HepG2 (cell line): Measurements from ENCODE around the gene SLBP. TPM values are rescaled to one million over a fixed set of nuclear protein-coding genes. Genes with fewer than 3 reads are reported as not detected.
A peak's percentile ranks its signal among the peaks of the same experiment; 100 is the strongest.

Experiments
- AHDC1 ChIP-seq: sonication (generic); formaldehyde crosslinking; IDR thresholded peaks from 2 replicates; pipeline ENCODE4 v1.5.1; 2020; ENCODE audit warnings: mild to moderate bottlenecking, missing genetic modification reagents, borderline replicate concordance
- ARID2 ChIP-seq: sonication (generic); formaldehyde crosslinking; IDR thresholded peaks from 2 replicates; pipeline ENCODE4 v1.8.1; 2022; ENCODE audit warnings: mild to moderate bottlenecking, missing genetic modification reagents, borderline replicate concordance
- BHLHE40 ChIP-seq: IDR thresholded peaks from 2 replicates; pipeline ENCODE4 v1.6.1; 2011; ENCODE audit warnings: low read length, improper control_type of control experiment
- CTCF ChIP-seq: sonication (generic); formaldehyde crosslinking; IDR thresholded peaks from 2 replicates; pipeline ENCODE4 v1.5.0; 2020; ENCODE audit warnings: mild to moderate bottlenecking, missing genetic modification reagents, moderate library complexity
- DMAP1 ChIP-seq: IDR thresholded peaks from 2 replicates; pipeline ENCODE4 v1.6.1; 2016
- EEA1 ChIP-seq: sonication (generic); formaldehyde crosslinking; IDR thresholded peaks from 2 replicates; pipeline ENCODE4 v1.5.1; 2020; ENCODE audit warnings: mild to moderate bottlenecking, missing genetic modification reagents, borderline replicate concordance
- GTF2F1 ChIP-seq: fragments of 150-350 bp; IDR thresholded peaks from 2 replicates; pipeline ENCODE4 v1.6.1; 2014; ENCODE audit warnings: low read length
- HBP1 ChIP-seq: IDR thresholded peaks from 2 replicates; pipeline ENCODE4 v1.6.1; 2016; ENCODE audit warnings: low read depth, control low read depth
- MAZ ChIP-seq, 2 experiments: sonication (generic) in 1 of 2; formaldehyde crosslinking in 1 of 2; IDR thresholded peaks; 2 replicates each; pipeline versions ENCODE4 v1.5.0 to v1.6.1; 2012 to 2020; ENCODE audit warnings: low read depth in 2 of 2, mild to moderate bottlenecking in 2 of 2, borderline replicate concordance in 1 of 2, improper control_type of control experiment in 1 of 2, low read length in 1 of 2, missing genetic modification reagents in 1 of 2, moderate library complexity in 1 of 2
- RBM22 ChIP-seq: fragments of 200-400 bp; formaldehyde crosslinking; optimal IDR thresholded peaks from 2 replicates; pipeline ENCODE3; 2017; ENCODE audit warnings: mild to moderate bottlenecking, low read length, moderate library complexity
- REXO4 ChIP-seq: sonication (generic); formaldehyde crosslinking; IDR thresholded peaks from 2 replicates; pipeline ENCODE4 v1.8.0; 2022; ENCODE audit warnings: missing genetic modification reagents, mild to moderate bottlenecking, borderline replicate concordance
- RFXAP ChIP-seq: sonication (generic); formaldehyde crosslinking; IDR thresholded peaks from 2 replicates; pipeline ENCODE4 v1.4.0; 2020; ENCODE audit warnings: missing genetic modification reagents, borderline replicate concordance
- STAG1 ChIP-seq: sonication (generic); formaldehyde crosslinking; IDR thresholded peaks from 2 replicates; pipeline ENCODE4 v1.4.0; 2020; ENCODE audit warnings: missing genetic modification reagents
- ZBED4 ChIP-seq: sonication (generic); formaldehyde crosslinking; IDR thresholded peaks from 2 replicates; pipeline ENCODE4 v1.4.0; 2020; ENCODE audit warnings: missing genetic modification reagents, borderline replicate concordance
- ZFP62 ChIP-seq: sonication (generic); formaldehyde crosslinking; IDR thresholded peaks from 2 replicates; pipeline ENCODE4 v1.4.0; 2020; ENCODE audit warnings: missing genetic modification reagents
- polyA plus RNA-seq, 8 experiments: library from polyadenylated mRNA; depleted of rRNA in 3 of 8; stranded (reverse) in 7 of 8; unstranded in 1 of 8; fragments of >200 nt; fragmentation: Illumina TruSeq in 4 of 8; extraction: Trizol in 4 of 8; gene quantifications; 2 replicates each; pipeline versions ENCODE4 v1.2.1 to v1.2.3, GENCODE V29; 2011 to 2016; ENCODE audit warnings: low read depth in 4 of 8, missing spikeins in 1 of 8, mixed read lengths in 1 of 8; ENCODE audit not compliant: insufficient read depth in 1 of 8
- total RNA-seq, 5 experiments: library from RNA; depleted of rRNA; stranded (reverse); fragments of >200 nt; fragmentation: Illumina TruSeq; extraction: Trizol; gene quantifications; 2 replicates each; pipeline ENCODE4 v1.2.3, GENCODE V29; 2016; ENCODE audit warnings: low read depth in 1 of 5

The SLBP gene
- total and polyA plus RNA-seq, 2 of the 13 experiments (the other 11 are each of a cell fraction or from before 2014, with no cell fraction given): 43.9 to 104 TPM

- no peak; the same call in 1 of the 2 replicates for TF ChIP-seq EEA1 (CRISPR knock-in tag)
- no peak for TF ChIP-seq ZFP62 (CRISPR knock-in tag)
- TF ChIP-seq HBP1: no peak
- TF ChIP-seq CTCF: peak; percentile 95
- TF ChIP-seq AHDC1 (CRISPR knock-in tag): no peak
- TF ChIP-seq BHLHE40: peak; percentile 51; the same call in 1 of the 2 replicates
- peak; percentile 93 for TF ChIP-seq STAG1
- TF ChIP-seq RBM22: no peak
- TF ChIP-seq RFXAP (CRISPR knock-in tag): no peak
- TF ChIP-seq REXO4: no peak
- TF ChIP-seq ZBED4 (CRISPR knock-in tag): 0 out of 2 replicates have a peak, but pooled peaks have one; percentile 18
- TF ChIP-seq MAZ (IDR thresholded peaks at IDR 0.05; ENCODE audit: borderline replicate concordance, low read depth, low read length): peak; percentile 40; the same call in 1 of the 2 replicates
- 0 out of 2 replicates have a peak, but pooled peaks have one; percentile 32 for TF ChIP-seq MAZ (CRISPR knock-in tag; IDR thresholded peaks at IDR 0.05; ENCODE audit: low read depth)
- no peak for TF ChIP-seq ARID2
- no peak for TF ChIP-seq GTF2F1
- 0 out of 2 replicates have a peak, but pooled peaks have one; percentile 24 for TF ChIP-seq DMAP1 (CRISPR knock-in tag)
Observed at GRCh38 chr4:1748465-1748995, 36.4 kb upstream of the SLBP start (continued).
